Loucy (cell line): ENCODE results near the gene ILKAP.

Experiments used
- H2AFZ ChIP-seq: fragments of 200-600 bp; sonication (generic); 2 replicates; pipeline ENCODE4 v1.6.0; 2016; ENCODE audit warnings: antibody characterized with exemption, mild to moderate bottlenecking, low read length, moderate library complexity
- H3F3A ChIP-seq: fragments of 200-600 bp; 2 replicates; pipeline ENCODE4 v1.6.0; 2016; ENCODE audit warnings: antibody characterized with exemption, low read depth, mild to moderate bottlenecking
- H3K27me3 ChIP-seq: fragments of 200-600 bp; sonication (generic); 2 replicates; pipeline ENCODE4 v1.6.1; 2014; ENCODE audit warnings: low read length, mild to moderate bottlenecking; ENCODE audit not compliant: insufficient read depth, poor library complexity, severe bottlenecking
- H3K36me3 ChIP-seq: fragments of 200-600 bp; sonication (generic); 2 replicates; pipeline ENCODE4 v1.6.1; 2016; ENCODE audit warnings: low read length; ENCODE audit not compliant: insufficient read depth
- H3K4me1 ChIP-seq: fragments of 200-600 bp; sonication (generic); 2 replicates; pipeline ENCODE4 v1.5.1; 2014; ENCODE audit warnings: low read length, mild to moderate bottlenecking; ENCODE audit not compliant: insufficient read depth, poor library complexity, severe bottlenecking
- H3K4me2 ChIP-seq: fragments of 200-600 bp; sonication (generic); 2 replicates; pipeline ENCODE4 v1.6.0; 2014; ENCODE audit warnings: antibody characterized with exemption, low read length, low read depth, mild to moderate bottlenecking; ENCODE audit not compliant: poor library complexity, severe bottlenecking
- H3K4me3 ChIP-seq: fragments of 200-600 bp; sonication (generic); 2 replicates; pipeline ENCODE4 v1.5.1; 2014; ENCODE audit warnings: low read length, mild to moderate bottlenecking, mixed read lengths; ENCODE audit not compliant: poor library complexity, severe bottlenecking
- H3K79me2 ChIP-seq: fragments of 200-600 bp; sonication (generic); 2 replicates; pipeline ENCODE4 v1.6.1; 2014; ENCODE audit warnings: low read length; ENCODE audit not compliant: insufficient read depth
- H3K9ac ChIP-seq: fragments of 200-600 bp; sonication (generic); 2 replicates; pipeline ENCODE4 v1.6.0; 2014; ENCODE audit warnings: mild to moderate bottlenecking, low read depth, low read length, moderate library complexity; ENCODE audit not compliant: poor library complexity, severe bottlenecking
- H3K9me2 ChIP-seq: fragments of 200-600 bp; sonication (generic); replicated peaks from 2 replicates; pipeline ENCODE4 v1.6.1; 2016; ENCODE audit warnings: low read depth, low read length, mixed read lengths
- H3K9me3 ChIP-seq: fragments of 200-600 bp; sonication (generic); 2 replicates; pipeline ENCODE4 v1.6.1; 2014; ENCODE audit warnings: mild to moderate bottlenecking, antibody characterized with exemption, low read length, low read depth; ENCODE audit not compliant: insufficient read depth
- H4K20me1 ChIP-seq: fragments of 200-600 bp; sonication (generic); 2 replicates; pipeline ENCODE4 v1.6.0; 2014; ENCODE audit warnings: antibody characterized with exemption, low read length, mild to moderate bottlenecking; ENCODE audit not compliant: insufficient read depth, poor library complexity, severe bottlenecking
- EZH2phosphoT487 ChIP-seq: fragments of 200-600 bp; IDR thresholded peaks from 2 replicates; pipeline ENCODE4 v1.6.1; 2018; ENCODE audit warnings: antibody characterized with exemption, mild to moderate bottlenecking, moderate library complexity, borderline replicate concordance
- TF ChIP-seq, protein P1 (sequence below): fragments of 200-600 bp; sonication (generic); conservative IDR thresholded peaks from 2 replicates; pipeline ENCODE4 v1.5.1; 2014; ENCODE audit warnings: mild to moderate bottlenecking, antibody characterized with exemption, low read length

The ILKAP gene

DNA sequence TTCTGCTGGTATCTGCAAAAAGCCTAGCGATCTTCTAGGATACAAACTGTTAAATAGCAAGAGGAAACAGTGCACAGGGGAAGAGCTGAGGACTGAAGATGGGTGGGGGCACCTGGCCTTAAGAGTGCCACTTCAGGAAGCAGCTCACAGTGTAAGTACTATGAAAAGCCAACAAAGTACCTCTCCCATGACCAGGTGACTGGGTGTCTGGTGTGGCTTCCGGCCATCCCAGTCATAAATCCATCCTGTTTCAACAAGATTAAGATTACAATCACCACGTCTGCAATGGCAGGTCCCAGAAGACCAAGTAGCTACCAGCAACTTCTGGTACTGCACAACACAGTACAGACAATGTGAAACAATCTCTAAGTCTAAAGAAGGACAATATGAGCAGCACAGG, 28.8 kb downstream of the ILKAP start:
- H3K9ac ChIP-seq: peak overlapping the region; percentile 52
- H4K20me1 ChIP-seq: no peaks in the 10 kb centered on the region
- TF ChIP-seq EZH2phosphoT487: no peak
- TF ChIP-seq, protein P1, sequence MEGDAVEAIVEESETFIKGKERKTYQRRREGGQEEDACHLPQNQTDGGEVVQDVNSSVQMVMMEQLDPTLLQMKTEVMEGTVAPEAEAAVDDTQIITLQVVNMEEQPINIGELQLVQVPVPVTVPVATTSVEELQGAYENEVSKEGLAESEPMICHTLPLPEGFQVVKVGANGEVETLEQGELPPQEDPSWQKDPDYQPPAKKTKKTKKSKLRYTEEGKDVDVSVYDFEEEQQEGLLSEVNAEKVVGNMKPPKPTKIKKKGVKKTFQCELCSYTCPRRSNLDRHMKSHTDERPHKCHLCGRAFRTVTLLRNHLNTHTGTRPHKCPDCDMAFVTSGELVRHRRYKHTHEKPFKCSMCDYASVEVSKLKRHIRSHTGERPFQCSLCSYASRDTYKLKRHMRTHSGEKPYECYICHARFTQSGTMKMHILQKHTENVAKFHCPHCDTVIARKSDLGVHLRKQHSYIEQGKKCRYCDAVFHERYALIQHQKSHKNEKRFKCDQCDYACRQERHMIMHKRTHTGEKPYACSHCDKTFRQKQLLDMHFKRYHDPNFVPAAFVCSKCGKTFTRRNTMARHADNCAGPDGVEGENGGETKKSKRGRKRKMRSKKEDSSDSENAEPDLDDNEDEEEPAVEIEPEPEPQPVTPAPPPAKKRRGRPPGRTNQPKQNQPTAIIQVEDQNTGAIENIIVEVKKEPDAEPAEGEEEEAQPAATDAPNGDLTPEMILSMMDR: no peak
- H3K4me2 ChIP-seq: peak overlapping the region; percentile 61
- no peaks in the 10 kb centered on the region for H3K79me2 ChIP-seq
- no peaks in the 10 kb centered on the region for H3K9me2 ChIP-seq
- H3K4me3 ChIP-seq: peak overlapping the region; percentile 39
- H3K36me3 ChIP-seq: peaks cover 65% of the 10 kb centered on the region
- no peak overlapping the region for H2AFZ ChIP-seq
- H3K9me3 ChIP-seq: no peaks in the 10 kb centered on the region
- peaks cover 9% of the 10 kb centered on the region for H3F3A ChIP-seq
- no peaks in the 10 kb centered on the region for H3K27me3 ChIP-seq
- H3K4me1 ChIP-seq: peaks cover 36% of the 10 kb centered on the region

GRCh38 chr2:238174291-238174690, 29.2 kb downstream of the ILKAP start:
- Histone ChIP-seq H3K79me2 (no peaks in the 10 kb centered on the region), H3K4me2 (peak overlapping the region; percentile 61), H3K4me3 (peak overlapping the region; percentile 39), H3K27me3 (no peaks in the 10 kb centered on the region), H3K9me2 (no peaks in the 10 kb centered on the region), H3K9me3 (no peaks in the 10 kb centered on the region), H3K36me3 (peaks cover 65% of the 10 kb centered on the region), H3K4me1 (peaks cover 36% of the 10 kb centered on the region), H2AFZ (no peak overlapping the region), H3F3A (peaks cover 9% of the 10 kb centered on the region), H4K20me1 (no peaks in the 10 kb centered on the region), H3K9ac (peak overlapping the region; percentile 52)
- no peak for TF ChIP-seq EZH2phosphoT487
- TF ChIP-seq, protein P1: no peak

DNA sequence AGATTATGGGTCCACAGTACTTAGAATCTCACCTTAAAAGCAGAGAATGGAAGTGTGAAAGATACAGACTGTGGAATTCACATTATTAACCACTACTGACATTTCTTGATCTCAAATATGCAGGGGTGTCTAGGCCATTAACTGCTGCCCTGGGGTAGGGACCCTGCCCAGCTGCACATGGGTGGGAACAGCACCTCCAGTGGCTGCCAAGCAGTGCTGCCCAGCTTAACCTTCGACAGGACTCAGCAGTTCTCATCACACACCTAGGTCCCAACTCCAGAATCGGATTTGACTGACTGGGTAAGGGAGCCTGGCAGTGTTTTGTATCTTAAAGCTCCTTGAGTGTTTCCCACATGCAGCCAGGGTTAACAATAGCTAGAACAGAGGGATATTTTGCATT, 29.8 kb downstream of the ILKAP start:
- Histone ChIP-seq H3K4me1 (peaks cover 36% of the 10 kb centered on the region), H3K36me3 (peaks cover 65% of the 10 kb centered on the region), H3K79me2 (no peaks in the 10 kb centered on the region), H3K9me2 (no peaks in the 10 kb centered on the region), H2AFZ (no peak overlapping the region), H3F3A (peaks cover 9% of the 10 kb centered on the region), H3K4me3 (peak overlapping the region; percentile 39), H3K27me3 (no peaks in the 10 kb centered on the region), H3K9ac (peak overlapping the region; percentile 52), H4K20me1 (no peaks in the 10 kb centered on the region), H3K4me2 (peak overlapping the region; percentile 61), H3K9me3 (no peaks in the 10 kb centered on the region)
- no peak for TF ChIP-seq EZH2phosphoT487
- TF ChIP-seq, protein P1: peak; percentile 46; the same call in 1 of the 2 replicates
